Pancreas (tissue), 10 donors: ENCODE measurements around the gene ASAP2. TPM values are rescaled to one million over a fixed set of nuclear protein-coding genes. Genes with fewer than 3 reads are reported as not detected.
A peak's percentile ranks its signal among the peaks of the same experiment; 100 is the strongest.

Experiments used
- ATAC-seq, 4 donors: fragments of 200-7000 bp; cut with Tn5 transposase; one replicate each; pipeline versions ENCODE4 v1.8.0 to v1.9.1; 2020; ENCODE audit warnings: mild to moderate bottlenecking in 4 of 4, moderate library complexity in 4 of 4
- DNase-seq, 6 donors: peaks; one replicate each; pipeline ENCODE4 v3.0.0-alpha.2; 2020
- FAIRE-seq: peaks from 2 replicates; lab custom pipeline; 2012; peaks lifted over from hg19 to GRCh38; lab: Jason Lieb, UNC
- H3K27ac ChIP-seq, 4 donors: fragments of 200-600 bp; sonication (generic); 1 replicate in 3 of 4; 2 replicates in 1 of 4; pipeline versions ENCODE4 v1.5.0 to v1.8.0; 2020
- H3K27me3 ChIP-seq, 4 donors: fragments of 200-600 bp; one replicate each; pipeline ENCODE4 v1.8.0; 2021
- H3K36me3 ChIP-seq, 3 donors: fragments of 200-600 bp; sonication (generic) in 1 of 3; one replicate each; pipeline versions ENCODE4 v1.5.0 to v1.8.0; 2020 to 2021
- H3K4me1 ChIP-seq, 3 donors: fragments of 200-600 bp; one replicate each; pipeline ENCODE4 v1.8.0; 2021
- H3K4me3 ChIP-seq, 4 donors: fragments of 200-600 bp; sonication (generic) in 2 of 4; one replicate each; pipeline versions ENCODE4 v1.5.0 to v1.8.0; 2020 to 2021
- H3K9me3 ChIP-seq, 4 donors: fragments of 200-600 bp; one replicate each; pipeline ENCODE4 v1.8.0; 2021
- WGBS, 2 donors: extraction: QIAGEN DNeasy Blood & Tissue Kit; methylation state at CpG; one replicate each; pipeline ENCODE4 v1.1.7; 2013; 5-methylcytosine and 5-hydroxymethylcytosine counted together
- intact Hi-C, 3 donors: fragments of 100-400 bp; cut with DNase I; formaldehyde crosslinking; loops; one replicate each; pipeline versions ENCODE4 v1.11.1 to v1.14.2; 2022
- polyA plus RNA-seq, 2 donors: library from polyadenylated mRNA; stranded (reverse); fragments of 200-250 nt; gene quantifications; one replicate each; pipeline ENCODE4 v1.2.3, GENCODE V29; 2013
- total RNA-seq, 6 donors: library from RNA; stranded (reverse); fragmentation: NEBNext Ultra II Directional in 4 of 6; extraction: Animal tissue kit (Norgen Biotek cat#: 25700) in 4 of 6; gene quantifications; one replicate each; pipeline versions ENCODE4 v1.2.1 to v1.2.4, GENCODE V29; 2021 to 2023
- TF ChIP-seq, protein P1 (sequence below), 4 donors: fragments of 200-600 bp; sonication (generic) in 3 of 4; IDR thresholded peaks; one replicate each; pipeline versions ENCODE4 v1.5.0 to v1.8.0; 2021; ENCODE audit warnings: antibody characterized with exemption in 4 of 4
- donor health status: healthy with polysubstance abuse.
- donor health status: DM: no; HTN: no; CAD: no; lungs with moderate emphysema.
- donor health status: DM: no; HTN: no; CAD: no.
- donor health status: control.
- donor health status: control.
- donor health status: Bipolar disorder and iron deficiency.
- donor health status: DM: yes; HTN: yes; CAD: no.
- donor health status: DM: no; HTN: no; CAD: no.
- donor health status: DM: no; HTN: no; CAD: no.
- donor health status: DM: yes; HTN: yes; CAD: no.

ASAP2 gene
- total and polyA plus RNA-seq, 8 donors: 5.8 to 17.7 (median 7.3) TPM

DNA sequence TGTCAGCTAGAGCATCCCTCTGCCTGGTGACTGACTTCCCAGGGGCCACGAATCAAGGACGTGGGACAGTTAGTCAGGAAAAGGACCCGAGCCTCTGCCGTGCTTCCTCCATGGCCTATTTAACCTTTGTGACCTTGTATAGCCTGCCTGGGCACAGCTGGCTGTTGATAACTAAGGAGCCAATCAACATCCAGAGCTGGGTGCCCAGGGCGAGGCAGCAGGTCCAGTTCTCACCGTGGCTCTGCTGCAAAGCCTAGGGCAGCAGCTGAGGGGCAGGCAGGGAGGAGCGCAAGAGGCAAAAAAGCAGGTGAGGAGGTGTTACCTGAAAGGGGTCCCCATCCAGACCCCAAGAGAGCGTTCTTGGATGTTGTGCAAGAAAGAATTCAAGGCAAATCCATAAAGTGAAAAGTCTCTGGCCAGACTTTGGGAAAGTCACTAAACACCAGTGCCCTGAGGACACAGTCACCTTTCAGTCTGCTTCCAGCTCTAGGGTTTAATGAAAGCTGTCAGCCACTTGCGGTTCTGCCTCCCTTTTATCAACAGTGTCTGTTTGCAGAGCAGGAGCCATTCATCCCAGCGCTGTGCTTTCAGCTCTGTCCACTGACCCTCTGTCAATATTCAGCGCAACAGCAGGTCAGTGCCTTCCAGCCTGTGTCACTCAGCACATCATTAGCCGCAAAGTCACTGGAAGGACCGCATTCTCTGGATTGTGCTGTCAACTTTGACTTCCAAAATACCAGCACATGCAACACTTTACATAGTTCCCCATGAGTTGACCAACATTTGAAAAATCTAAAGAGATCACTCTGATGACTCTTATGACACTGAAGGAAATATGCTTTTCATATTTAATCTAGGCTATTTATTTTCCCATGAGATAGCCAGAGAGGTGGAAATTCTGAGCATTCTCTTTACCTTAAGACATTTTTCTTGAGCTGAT lies 38.6 kb upstream of the ASAP2 start:
- ATAC-seq (peak in 2 of 4 donors; percentile 50 to 61), FAIRE-seq (no peak), DNase-seq (no peak)
- Histone ChIP-seq H3K9me3 (no peaks in the 10 kb centered on the region), H3K4me3 (no peak overlapping the region), H3K36me3 (no peaks in the 10 kb centered on the region), H3K27me3 (no peaks in the 10 kb centered on the region), H3K4me1 (no peaks in the 10 kb centered on the region), H3K27ac (no peak overlapping the region)
- TF ChIP-seq, protein P1, sequence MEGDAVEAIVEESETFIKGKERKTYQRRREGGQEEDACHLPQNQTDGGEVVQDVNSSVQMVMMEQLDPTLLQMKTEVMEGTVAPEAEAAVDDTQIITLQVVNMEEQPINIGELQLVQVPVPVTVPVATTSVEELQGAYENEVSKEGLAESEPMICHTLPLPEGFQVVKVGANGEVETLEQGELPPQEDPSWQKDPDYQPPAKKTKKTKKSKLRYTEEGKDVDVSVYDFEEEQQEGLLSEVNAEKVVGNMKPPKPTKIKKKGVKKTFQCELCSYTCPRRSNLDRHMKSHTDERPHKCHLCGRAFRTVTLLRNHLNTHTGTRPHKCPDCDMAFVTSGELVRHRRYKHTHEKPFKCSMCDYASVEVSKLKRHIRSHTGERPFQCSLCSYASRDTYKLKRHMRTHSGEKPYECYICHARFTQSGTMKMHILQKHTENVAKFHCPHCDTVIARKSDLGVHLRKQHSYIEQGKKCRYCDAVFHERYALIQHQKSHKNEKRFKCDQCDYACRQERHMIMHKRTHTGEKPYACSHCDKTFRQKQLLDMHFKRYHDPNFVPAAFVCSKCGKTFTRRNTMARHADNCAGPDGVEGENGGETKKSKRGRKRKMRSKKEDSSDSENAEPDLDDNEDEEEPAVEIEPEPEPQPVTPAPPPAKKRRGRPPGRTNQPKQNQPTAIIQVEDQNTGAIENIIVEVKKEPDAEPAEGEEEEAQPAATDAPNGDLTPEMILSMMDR (IDR thresholded peaks at IDR 0.05): no peak
- WGBS, 2 donors: 46 to 49% methylated on average over 13 of the region's 13 CpGs
- intact Hi-C loops: no loop called here

DNA sequence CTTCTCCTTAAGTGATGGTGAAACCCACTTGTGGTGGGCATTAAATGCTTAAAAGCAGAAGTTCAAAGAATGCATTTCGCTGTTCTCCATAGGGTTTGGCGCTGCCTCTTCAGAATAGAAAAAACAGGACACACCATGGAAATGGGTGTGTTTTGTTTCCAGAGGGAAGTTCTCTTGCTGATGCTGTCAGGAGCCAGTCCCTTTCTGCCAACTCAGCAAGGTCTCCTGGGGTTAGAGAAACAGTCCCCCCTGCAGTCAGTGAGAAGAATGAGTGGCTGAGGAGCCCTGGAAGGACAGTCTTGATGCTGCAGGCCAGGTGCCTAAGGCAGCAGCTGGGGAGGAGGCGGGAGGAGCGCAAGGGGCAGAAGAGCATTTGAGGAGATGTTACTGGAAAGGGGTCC lies 37.8 kb upstream of the ASAP2 start:
- Histone ChIP-seq H3K27ac (no peak overlapping the region), H3K9me3 (no peaks in the 10 kb centered on the region), H3K4me1 (no peaks in the 10 kb centered on the region), H3K27me3 (no peaks in the 10 kb centered on the region), H3K36me3 (no peaks in the 10 kb centered on the region), H3K4me3 (no peak overlapping the region)
- TF ChIP-seq, protein P1 (IDR thresholded peaks at IDR 0.05): no peak
- intact Hi-C loops: no loop called here
- DNase-seq (no peak), FAIRE-seq (no peak), ATAC-seq (peak in 1 of 4 donors; percentile 19)
- WGBS, 2 donors: 96 to 98% methylated on average over 4 of the region's 4 CpGs

GRCh38 chr2:9169349-9170107 lies 37.1 kb upstream of the ASAP2 start:
- no peak for ATAC-seq
- no peak for DNase-seq
- Histone ChIP-seq H3K4me3 (no peak overlapping the region), H3K4me1 (no peaks in the 10 kb centered on the region), H3K27me3 (no peaks in the 10 kb centered on the region), H3K27ac (no peak overlapping the region), H3K9me3 (no peaks in the 10 kb centered on the region), H3K36me3 (no peaks in the 10 kb centered on the region)
- intact Hi-C loops: no loop called here
- TF ChIP-seq, protein P1 (IDR thresholded peaks at IDR 0.05): no peak
- no peak for FAIRE-seq
- 83 to 88% methylated on average over 9 of the region's 9 CpGs for WGBS, 2 donors

DNA sequence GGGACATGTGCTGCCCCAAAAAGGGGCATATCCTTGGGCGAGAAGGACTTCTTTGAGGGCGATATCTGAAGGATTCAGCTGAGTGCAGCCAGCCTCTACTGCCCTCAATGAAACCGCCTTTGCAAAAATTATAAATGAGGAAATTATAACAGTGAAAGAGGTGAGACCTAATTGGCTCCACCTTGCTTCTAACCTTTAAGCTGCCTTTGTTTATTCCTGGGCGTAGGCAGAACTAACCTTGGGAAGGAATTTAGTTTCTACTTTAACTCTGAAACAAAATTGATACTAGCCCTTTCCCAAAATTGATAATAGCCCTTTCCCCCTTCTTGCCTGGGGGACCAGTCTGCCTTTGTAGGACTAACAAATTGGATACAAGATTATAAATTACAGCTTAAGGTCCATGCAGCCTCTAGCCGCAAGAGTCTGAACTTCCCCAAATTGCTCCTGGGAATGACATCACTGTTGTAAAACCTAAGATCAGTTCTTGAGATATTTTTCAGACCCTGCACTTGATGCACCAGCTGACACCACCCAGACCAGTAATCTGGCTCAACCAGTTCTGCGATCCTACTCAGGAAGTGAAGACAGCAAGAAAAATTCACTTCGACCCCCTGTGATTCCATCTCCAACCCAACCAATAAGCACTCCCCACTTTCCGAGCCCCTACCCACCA lies 36.0 kb upstream of the ASAP2 start:
- H3K4me1 ChIP-seq: no peaks in the 10 kb centered on the region
- no peaks in the 10 kb centered on the region for H3K27me3 ChIP-seq
- DNase-seq: no peak
- no peak overlapping the region for H3K27ac ChIP-seq
- H3K9me3 ChIP-seq: no peaks in the 10 kb centered on the region
- no peak for FAIRE-seq
- H3K4me3 ChIP-seq: no peak overlapping the region
- ATAC-seq: peak in 1 of 4 donors; percentile 11
- intact Hi-C loops: no loop called here
- no peaks in the 10 kb centered on the region for H3K36me3 ChIP-seq
- TF ChIP-seq, protein P1 (IDR thresholded peaks at IDR 0.05): no peak
- WGBS, 2 donors: 61 to 67% methylated on average over 8 of the region's 8 CpGs
